Measurements from ENCODE around the gene WNT2.

DNA sequence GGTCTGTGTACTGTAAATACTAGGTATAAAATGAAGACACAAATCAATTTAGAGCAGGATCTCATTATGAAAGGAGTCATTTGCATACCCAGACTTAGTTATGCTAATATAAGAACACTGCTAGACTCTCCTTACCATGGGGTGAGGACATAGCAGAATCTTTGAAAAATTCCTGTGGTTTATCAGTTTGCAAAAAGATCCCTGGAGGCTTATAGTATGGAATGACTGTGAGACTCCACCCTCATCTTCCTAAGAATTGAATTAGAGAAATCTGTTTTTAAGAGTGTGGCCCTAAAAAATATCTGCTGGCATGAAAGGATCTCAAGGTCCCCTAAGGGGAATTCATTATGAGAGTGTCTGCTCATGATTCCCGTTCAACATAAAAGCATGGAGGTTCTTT, 63.2 kb downstream of the WNT2 start:
- TF ChIP-seq SUZ12 (IDR thresholded peaks at IDR 0.05; ENCODE audit: extremely low read depth, insufficient read depth, insufficient read length), result no peak
- TF ChIP-seq YY1 (IDR thresholded peaks at IDR 0.05; ENCODE audit: insufficient read depth, insufficient read length), result no peak
- no peak for TF ChIP-seq ZNF274 (IDR thresholded peaks at IDR 0.05; ENCODE audit: low read depth, low read length)
